KG1 (cell line): ENCODE results near the gene ALDH5A1.

Experiments used
- DNase-seq: peaks from one replicate; lab custom pipeline; 2025; lab: John Stamatoyannopoulos, UW

The ALDH5A1 gene

GRCh38 chr6:24569811-24570210 lies 75.0 kb downstream of the ALDH5A1 start:
- no peak for DNase-seq

GRCh38 chr6:24571361-24571760 lies 76.6 kb downstream of the ALDH5A1 start:
- DNase-seq: no peak

- DNase-seq: no peak
These were observed 80.0 kb downstream of the ALDH5A1 start for GRCh38 chr6:24574809-24575208.

GRCh38 chr6:24576447-24576846 lies 81.7 kb downstream of the ALDH5A1 start:
- no peak for DNase-seq

- DNase-seq: peak; percentile 40
These were observed 86.4 kb downstream of the ALDH5A1 start for GRCh38 chr6:24581084-24581669.

- DNase-seq: peak; percentile 61
These were observed 89.0 kb downstream of the ALDH5A1 start for GRCh38 chr6:24583463-24584381.

GRCh38 chr6:24584382-24584720 lies 89.6 kb downstream of the ALDH5A1 start:
- DNase-seq: no peak
